Posterior vena cava (tissue), 2 donors: ENCODE data around the gene SYPL1. TPM values are rescaled to one million over a fixed set of nuclear protein-coding genes. Genes with fewer than 3 reads are reported as not detected.
A peak's percentile ranks its signal among the peaks of the same experiment; 100 is the strongest.

Experiments used
- DNase-seq: peaks from one replicate; pipeline ENCODE4 v3.0.0-alpha.2; 2020; ENCODE audit warnings: low spot score
- intact Hi-C, 2 donors: fragments of 100-400 bp; cut with DNase I; formaldehyde crosslinking; loops; one replicate each; pipeline versions ENCODE4 v1.14.1 to v1.14.2; 2022 to 2023
- total RNA-seq, 2 donors: library from RNA; stranded (reverse); fragmentation: NEBNext Ultra II Directional; extraction: Animal tissue kit (Norgen Biotek cat#: 25700); gene quantifications; one replicate each; pipeline ENCODE4 v1.2.1, GENCODE V29; 2021
- donor health status: DM: yes; HTN: yes; CAD: no.
- donor health status: DM: yes; HTN: yes; CAD: no.

SYPL1 gene
- total RNA-seq, 2 donors from 2014 or later, result 81.4 to 89.8 TPM

- no peak for DNase-seq
- intact Hi-C loops, result no loop called here
Observed at GRCh38 chr7:106071999-106072714, 40.0 kb downstream of the SYPL1 start.

- intact Hi-C loops, result no loop called here
- DNase-seq, result no peak
Observed at GRCh38 chr7:106071356-106071998, 40.6 kb downstream of the SYPL1 start.

- intact Hi-C loops, result no loop called here
- no peak for DNase-seq
Observed at GRCh38 chr7:106070567-106071254, 41.4 kb downstream of the SYPL1 start.

GRCh38 chr7:106070201-106070551, 41.9 kb downstream of the SYPL1 start:
- no peak for DNase-seq
- intact Hi-C loops, result no loop called here

GRCh38 chr7:106069471-106070200, 42.5 kb downstream of the SYPL1 start:
- no peak for DNase-seq
- intact Hi-C loops, result loop anchor here (10.0 kb wide), 1 partner anchor 45 kb away; the partner anchor contains the start of gene SYPL1 (in 2 of the 2)

GRCh38 chr7:106068986-106069385, 43.1 kb downstream of the SYPL1 start:
- intact Hi-C loops, result loop anchor here (10.0 kb wide), 1 partner anchor 46 kb away; the partner anchor contains the start of gene SYPL1 (in 2 of the 2)
- no peak for DNase-seq

GRCh38 chr7:106068538-106068961, 43.6 kb downstream of the SYPL1 start:
- no peak for DNase-seq
- intact Hi-C loops, result loop anchor here (10.0 kb wide), 1 partner anchor 46 kb away; the partner anchor contains the start of gene SYPL1 (in 2 of the 2)

GRCh38 chr7:106067678-106068077, 44.4 kb downstream of the SYPL1 start:
- no peak for DNase-seq
- intact Hi-C loops, result loop anchor here (10.0 kb wide), 1 partner anchor 47 kb away; the partner anchor contains the start of gene SYPL1 (in 2 of the 2)

GRCh38 chr7:106065575-106066500, 46.3 kb downstream of the SYPL1 start:
- no peak for DNase-seq
- intact Hi-C loops, result loop anchor here (10.0 kb wide), 1 partner anchor 49 kb away; the partner anchor contains the start of gene SYPL1 (in 2 of the 2)

GRCh38 chr7:106064771-106065574, 47.1 kb downstream of the SYPL1 start:
- intact Hi-C loops, result loop anchor here (10.0 kb wide), 1 partner anchor 50 kb away; the partner anchor contains the start of gene SYPL1 (in 2 of the 2)
- peak; percentile 93 for DNase-seq

- no peak for DNase-seq
- intact Hi-C loops, result loop anchor here (10.0 kb wide), 1 partner anchor 50 kb away; the partner anchor contains the start of gene SYPL1 (in 2 of the 2)
Observed at GRCh38 chr7:106064316-106064715, 47.8 kb downstream of the SYPL1 start.

GRCh38 chr7:106063692-106064091, 48.4 kb downstream of the SYPL1 start:
- intact Hi-C loops, result loop anchor here (10.0 kb wide), 1 partner anchor 51 kb away; the partner anchor contains the start of gene SYPL1 (in 2 of the 2)

GRCh38 chr7:106063024-106063423, 49.1 kb downstream of the SYPL1 start:
- DNase-seq, result no peak
- intact Hi-C loops, result loop anchor here (10.0 kb wide), 1 partner anchor 52 kb away; the partner anchor contains the start of gene SYPL1 (in 2 of the 2)

More at GRCh38 chr7:106063692-106064091, 48.4 kb downstream of the SYPL1 start:
- DNase-seq, result no peak

GRCh38 chr7:106062521-106062931, 49.6 kb downstream of the SYPL1 start:
- no peak for DNase-seq
- intact Hi-C loops, result loop anchor here (10.0 kb wide), 1 partner anchor 52 kb away; the partner anchor contains the start of gene SYPL1 (in 2 of the 2)

GRCh38 chr7:106062006-106062405, 50.1 kb downstream of the SYPL1 start:
- intact Hi-C loops, result loop anchor here (10.0 kb wide), 1 partner anchor 53 kb away; the partner anchor contains the start of gene SYPL1 (in 2 of the 2)

GRCh38 chr7:106061301-106061979, 50.7 kb downstream of the SYPL1 start:
- intact Hi-C loops, result loop anchor here (10.0 kb wide), 1 partner anchor 53 kb away; the partner anchor contains the start of gene SYPL1 (in 2 of the 2)
- DNase-seq, result no peak

More at GRCh38 chr7:106062006-106062405, 50.1 kb downstream of the SYPL1 start:
- no peak for DNase-seq
